ENCODE data around the gene LRRTM2. TPM values are rescaled to one million over a fixed set of nuclear protein-coding genes. Genes with fewer than 3 reads are reported as not detected.
"Not testable (repeated sequence)": the region's sequence is repeated elsewhere in the genome, so short reads cannot be mapped to it uniquely, and the experiment has no call there.

LRRTM2 gene
- total RNA-seq, 1 donor from 2014 or later, result 104 TPM

GRCh38 chr5:138834853-138835252 lies 40.3 kb downstream of the LRRTM2 start:
- not testable (repeated sequence) for DNase-seq

DNA sequence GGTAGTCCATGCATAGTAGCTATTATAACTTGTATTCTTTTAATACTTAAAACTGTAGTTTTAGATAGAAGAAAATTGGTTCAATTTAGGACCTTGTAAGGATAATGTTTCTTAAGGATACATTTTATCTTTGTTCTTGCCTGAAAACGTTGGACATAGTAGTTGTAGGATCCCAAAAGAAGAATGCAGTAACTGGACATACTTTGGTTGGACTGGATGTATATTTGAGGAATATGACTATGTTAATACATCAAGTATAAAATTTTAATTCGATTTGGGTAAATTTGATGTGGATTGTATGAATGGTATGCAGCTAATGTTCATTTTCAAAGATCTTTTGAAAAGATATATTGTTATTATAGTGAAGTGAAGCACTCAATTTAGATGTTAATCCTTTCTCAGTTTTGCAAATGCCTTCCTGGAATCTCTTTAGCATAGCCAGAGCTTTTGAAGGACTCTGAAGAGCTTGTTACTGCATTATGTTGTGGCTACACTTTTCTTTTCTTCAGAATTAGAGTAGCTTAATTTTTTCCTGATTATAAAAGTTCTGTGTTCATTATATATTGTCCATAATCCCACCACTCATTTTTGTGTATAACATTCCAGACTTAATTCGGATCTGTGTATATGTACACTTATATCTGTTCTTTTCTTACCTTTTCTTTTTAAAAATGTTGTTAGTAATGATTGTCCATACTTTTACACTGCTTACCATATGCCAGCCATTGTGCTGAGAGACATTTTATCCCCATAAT lies 41.2 kb downstream of the LRRTM2 start:
- no peak for DNase-seq

DNA sequence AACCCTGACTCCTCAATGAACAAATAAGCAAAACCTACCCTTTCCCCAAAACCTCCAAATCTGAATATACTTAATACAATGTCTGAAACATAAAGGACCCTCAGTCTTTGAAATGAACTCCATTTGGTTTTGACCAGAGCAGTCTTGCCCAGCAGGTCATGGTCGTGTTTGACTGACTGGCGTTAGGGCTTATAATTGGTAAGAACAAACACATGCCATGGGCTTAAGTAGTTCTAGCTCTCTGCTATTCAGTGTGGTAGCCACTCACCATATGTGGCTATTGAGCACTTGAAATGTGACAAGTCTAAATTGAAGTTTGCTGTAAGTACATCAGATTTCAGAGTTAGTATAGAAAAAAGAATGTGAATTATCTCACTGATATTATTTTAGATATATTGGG lies 42.1 kb downstream of the LRRTM2 start:
- no peak for DNase-seq

DNA sequence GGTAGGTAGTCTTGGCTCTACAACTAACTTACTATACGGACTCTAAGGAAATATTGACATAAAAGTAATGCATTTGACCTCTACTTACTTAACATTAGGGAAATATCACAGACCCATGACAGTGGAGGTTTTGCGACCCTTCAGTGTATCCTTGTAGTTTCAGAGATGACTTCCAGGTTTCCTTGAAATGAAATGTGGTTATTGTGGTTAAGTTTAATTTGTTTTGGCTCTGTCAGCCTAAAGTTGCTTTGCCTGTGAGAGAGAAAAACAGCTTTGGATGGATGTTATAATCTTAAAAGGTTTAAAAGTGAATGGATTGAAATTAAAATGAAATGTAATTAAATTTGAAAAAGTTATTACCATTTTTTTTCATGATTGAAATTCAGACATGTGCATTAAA lies 42.9 kb downstream of the LRRTM2 start:
- no peak for DNase-seq

GRCh38 chr5:138831703-138832102 lies 43.4 kb downstream of the LRRTM2 start:
- DNase-seq, result no peak

GRCh38 chr5:138829341-138829740 lies 45.8 kb downstream of the LRRTM2 start:
- no peak for DNase-seq

GRCh38 chr5:138828556-138828955 lies 46.6 kb downstream of the LRRTM2 start:
- DNase-seq, result no peak

DNA sequence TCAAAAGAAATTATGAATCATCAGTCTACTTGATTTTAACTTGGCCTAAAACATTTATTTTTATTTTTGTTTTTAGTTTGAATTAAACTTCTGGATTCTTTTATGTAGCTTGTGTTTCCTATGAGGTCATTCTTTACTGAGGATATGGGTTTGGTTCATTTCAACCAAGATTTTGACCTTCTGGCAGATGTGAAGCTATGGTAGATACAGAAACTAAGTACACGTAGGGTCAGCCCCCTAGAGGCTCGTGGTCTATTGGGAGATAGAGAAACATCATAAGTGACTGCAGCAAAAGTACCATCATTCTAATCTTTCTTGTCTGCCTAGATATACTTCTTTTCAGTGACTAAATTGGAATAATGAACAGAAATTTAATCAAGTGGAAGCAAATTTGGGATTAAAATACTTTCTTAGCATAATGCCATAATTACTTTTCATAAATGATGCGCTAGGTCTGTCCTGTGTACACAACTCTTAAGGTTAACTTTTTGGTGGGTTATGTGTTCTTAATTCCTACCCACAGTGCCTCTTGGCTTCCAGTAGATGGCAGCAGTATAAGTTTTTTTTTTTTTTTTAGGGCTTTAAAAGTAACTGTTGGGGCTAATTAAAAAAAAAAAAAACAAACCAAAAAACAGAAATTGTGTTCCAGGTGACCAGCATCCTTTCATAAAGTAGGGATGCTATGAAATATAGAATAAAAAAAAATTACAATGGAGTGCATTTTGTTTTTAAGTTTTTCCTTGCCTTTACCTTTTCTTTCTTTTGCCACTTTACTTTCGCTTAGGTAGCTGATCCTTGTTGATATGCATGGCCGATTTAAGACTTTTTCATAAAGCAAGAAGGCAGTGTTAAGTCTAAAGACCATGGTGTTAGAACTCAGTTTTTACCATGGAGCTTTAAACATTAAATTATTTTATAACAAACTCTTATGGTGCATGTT lies 49.9 kb downstream of the LRRTM2 start:
- DNase-seq, result no peak

DNA sequence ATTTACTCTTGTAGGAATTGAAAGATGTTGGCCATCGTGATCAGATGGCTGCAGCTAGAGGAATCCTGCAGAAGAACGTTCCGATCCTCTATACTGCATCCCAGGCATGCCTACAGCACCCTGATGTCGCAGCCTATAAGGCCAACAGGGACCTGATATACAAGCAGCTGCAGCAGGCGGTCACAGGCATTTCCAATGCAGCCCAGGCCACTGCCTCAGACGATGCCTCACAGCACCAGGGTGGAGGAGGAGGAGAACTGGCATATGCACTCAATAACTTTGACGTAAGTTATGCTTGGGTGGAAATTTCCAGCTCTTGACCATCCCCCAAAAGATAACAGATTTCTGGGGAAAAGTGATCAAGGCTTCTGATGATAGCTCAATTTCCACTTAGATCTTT lies 50.6 kb downstream of the LRRTM2 start:
- no peak for DNase-seq

- DNase-seq, result no peak
These were observed 54.4 kb downstream of the LRRTM2 start for GRCh38 chr5:138820695-138821094.

DNA sequence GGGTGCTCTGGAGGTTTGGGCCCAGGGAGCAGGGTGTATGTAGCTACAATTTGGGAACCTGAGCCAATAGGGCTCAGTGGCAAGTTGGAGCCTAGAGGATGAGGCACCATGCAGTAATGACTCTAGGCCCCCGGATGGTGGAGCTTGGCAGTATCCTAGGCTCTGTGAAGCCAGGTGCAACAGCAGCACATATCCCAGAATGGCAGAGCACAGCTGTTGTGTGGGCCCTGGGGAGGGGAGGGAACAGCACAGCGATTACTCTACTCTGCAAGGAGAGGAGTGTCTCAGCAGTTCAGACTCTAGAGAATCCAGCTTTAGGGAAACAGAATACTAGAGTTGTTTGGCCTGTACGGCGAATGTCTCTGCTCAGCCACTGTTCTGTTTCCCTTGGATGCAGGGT lies 56.1 kb downstream of the LRRTM2 start:
- peak; percentile 9 for DNase-seq

Other genes with a start within 250 kb of the LRRTM2 start
- 216 TPM for gene CTNNA1, start 121.9 kb downstream of the LRRTM2 start, total RNA-seq

Data from occipital lobe (tissue), 2 donors.